Gastroesophageal sphincter (tissue), 4 donors: Measurements from ENCODE around the gene POU2F1. TPM values are rescaled to one million over a fixed set of nuclear protein-coding genes. Genes with fewer than 3 reads are reported as not detected.

Source experiments
- ATAC-seq: fragments of 150-250 bp; one replicate; pipeline ENCODE4 v1.9.1; 2016; ENCODE audit warnings: mild to moderate bottlenecking, moderate library complexity
- H3K27ac ChIP-seq, 4 donors: fragments of 200-600 bp; sonication (generic) in 3 of 4; 1 replicate in 3 of 4; 2 replicates in 1 of 4; pipeline ENCODE4 v1.5.1; 2016 to 2019
- H3K27me3 ChIP-seq: fragments of 200-600 bp; sonication (generic); one replicate; pipeline ENCODE4 v1.5.1; 2019
- H3K36me3 ChIP-seq, 2 donors: fragments of 200-600 bp; sonication (generic); one replicate each; pipeline ENCODE4 v1.5.1; 2019; ENCODE audit warnings: control low read depth in 1 of 2
- H3K4me1 ChIP-seq, 3 donors: fragments of 200-600 bp; sonication (generic); 1 replicate in 2 of 3; 2 replicates in 1 of 3; pipeline ENCODE4 v1.5.1; 2016 to 2019; ENCODE audit warnings: control low read depth in 2 of 3
- H3K4me3 ChIP-seq, 2 donors: fragments of 200-600 bp; sonication (generic); one replicate each; pipeline ENCODE4 v1.5.1; 2019; ENCODE audit warnings: mild to moderate bottlenecking in 1 of 2, moderate library complexity in 1 of 2
- H3K9me3 ChIP-seq, 3 donors: fragments of 200-600 bp; sonication (generic); one replicate each; pipeline ENCODE4 v1.5.1; 2017 to 2019; ENCODE audit warnings: control low read depth in 2 of 3
- CTCF ChIP-seq, 4 experiments: fragments of 200-600 bp in 2 of 4; fragments of 450-650 bp in 2 of 4; sonication (generic) in 1 of 4; IDR thresholded peaks; one replicate each; pipeline ENCODE4 v1.5.1; 2017 to 2019; ENCODE audit warnings: antibody characterized with exemption in 4 of 4, mild to moderate bottlenecking in 2 of 4, moderate library complexity in 2 of 4
- EP300 ChIP-seq: sonication (generic); formaldehyde crosslinking; IDR thresholded peaks from one replicate; pipeline ENCODE4 v1.6.1; 2017; ENCODE audit warnings: antibody characterized with exemption, mild to moderate bottlenecking
- POLR2A ChIP-seq, 2 donors: fragments of 450-650 bp; IDR thresholded peaks; one replicate each; pipeline ENCODE4 v1.6.1; 2017; ENCODE audit warnings: antibody characterized with exemption in 2 of 2, mild to moderate bottlenecking in 2 of 2, moderate library complexity in 1 of 2
- POLR2AphosphoS5 ChIP-seq: sonication (generic); formaldehyde crosslinking; IDR thresholded peaks from one replicate; pipeline ENCODE4 v1.6.1; 2017; ENCODE audit warnings: antibody characterized with exemption
- WGBS, 2 donors: methylation state at CpG; one replicate each; pipeline ENCODE4 v1.1.5; 2018; ENCODE audit warnings: low coverage in 1 of 2; 5-methylcytosine and 5-hydroxymethylcytosine counted together
- total RNA-seq, 4 donors: library from RNA; depleted of rRNA; stranded (reverse); fragments of >200 nt; gene quantifications; one replicate each; pipeline ENCODE4 v1.1.0, GENCODE V29; 2016

The POU2F1 gene
- total RNA-seq, 4 donors from 2014 or later: 8.0 to 15.7 (median 10.2) TPM

DNA sequence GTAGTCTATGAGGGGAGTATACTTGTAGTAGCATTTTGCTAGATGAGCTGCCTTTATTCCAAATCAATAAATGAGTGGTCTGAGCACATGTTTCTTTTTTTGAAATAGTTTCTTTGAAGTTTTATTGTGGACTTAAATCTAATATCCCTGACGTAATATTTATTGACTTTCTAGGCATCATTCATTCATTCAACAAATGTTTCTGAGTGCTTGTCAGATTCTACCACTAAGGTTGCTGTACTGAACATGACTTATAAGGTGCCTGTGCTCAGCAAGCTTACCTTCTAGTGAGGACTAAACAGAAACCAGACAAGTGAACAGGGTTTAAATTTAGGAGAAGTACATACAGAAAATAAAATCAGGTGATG lies 68.4 kb downstream of the POU2F1 start:
- Histone ChIP-seq H3K4me1 (peaks cover 0 to 46% (median 3%) of the 10 kb centered on the region in 3 donors), H3K27me3 (no peaks in the 10 kb centered on the region), H3K36me3 (no peaks in the 10 kb centered on the region), H3K27ac (no peak overlapping the region), H3K9me3 (no peaks in the 10 kb centered on the region), H3K4me3 (no peak overlapping the region)
- ATAC-seq: no peak
- WGBS, 2 donors: 80 to 100% methylated on average over 1 of the region's 1 CpG
- TF ChIP-seq POLR2AphosphoS5 (no peak), EP300 (no peak), POLR2A (IDR thresholded peaks at IDR 0.05) (no peak), CTCF (IDR thresholded peaks at IDR 0.05) (no peak)

- 89 to 93% methylated on average over 3 of the region's 5 CpGs for WGBS, 2 donors
- Histone ChIP-seq H3K27me3 (no peaks in the 10 kb centered on the region), H3K4me3 (no peak overlapping the region), H3K27ac (no peak overlapping the region), H3K36me3 (no peaks in the 10 kb centered on the region), H3K4me1 (peaks cover 0 to 46% (median 3%) of the 10 kb centered on the region in 3 donors), H3K9me3 (no peaks in the 10 kb centered on the region)
- ATAC-seq: no peak
- TF ChIP-seq POLR2A (IDR thresholded peaks at IDR 0.05): no peak
- TF ChIP-seq EP300: no peak
- no peak for TF ChIP-seq POLR2AphosphoS5
- no peak for TF ChIP-seq CTCF (IDR thresholded peaks at IDR 0.05)
These were observed 69.3 kb downstream of the POU2F1 start for GRCh38 chr1:167289966-167290365.

- peaks cover 3 to 45% (median 3%) of the 10 kb centered on the region in 3 donors for H3K4me1 ChIP-seq
- H3K27me3 ChIP-seq: no peaks in the 10 kb centered on the region
- ATAC-seq: no peak
- H3K36me3 ChIP-seq: no peaks in the 10 kb centered on the region
- WGBS, 2 donors: 62 to 63% methylated on average over 3 of the region's 3 CpGs
- H3K9me3 ChIP-seq: no peaks in the 10 kb centered on the region
- no peak overlapping the region for H3K4me3 ChIP-seq
- no peak for TF ChIP-seq POLR2A (IDR thresholded peaks at IDR 0.05)
- H3K27ac ChIP-seq: no peak overlapping the region
These were observed 71.0 kb downstream of the POU2F1 start for GRCh38 chr1:167291539-167292185.

GRCh38 chr1:167292216-167292615 lies 71.5 kb downstream of the POU2F1 start:
- H3K4me1 ChIP-seq: peaks cover 1 to 45% (median 3%) of the 10 kb centered on the region in 3 donors
- no peak overlapping the region for H3K4me3 ChIP-seq
- no peak for TF ChIP-seq POLR2A (IDR thresholded peaks at IDR 0.05)
- no peak for TF ChIP-seq POLR2AphosphoS5
- no peak for TF ChIP-seq EP300
- TF ChIP-seq CTCF (IDR thresholded peaks at IDR 0.05): no peak
- no peaks in the 10 kb centered on the region for H3K27me3 ChIP-seq
- no peaks in the 10 kb centered on the region for H3K36me3 ChIP-seq
- ATAC-seq: no peak
- H3K27ac ChIP-seq: no peak overlapping the region
- no peaks in the 10 kb centered on the region for H3K9me3 ChIP-seq

DNA sequence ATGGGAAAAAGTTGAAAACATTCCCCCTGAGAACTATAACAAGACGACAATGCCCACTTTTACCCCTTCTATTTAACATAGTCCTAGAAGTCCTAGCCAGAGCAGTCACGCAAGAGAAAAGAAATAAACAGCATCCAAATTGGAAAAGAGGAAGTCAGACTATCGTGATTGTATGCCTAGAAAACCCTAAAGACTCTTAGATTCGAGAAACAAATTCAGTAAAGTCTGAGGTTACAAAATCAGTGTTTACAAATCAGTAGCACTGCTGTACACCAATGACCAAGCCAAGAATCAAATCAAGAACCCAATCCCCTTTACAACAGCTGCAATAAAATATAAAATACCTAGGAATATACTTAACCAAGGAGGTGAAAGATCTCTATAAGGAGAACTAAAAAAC lies 72.4 kb downstream of the POU2F1 start:
- no peaks in the 10 kb centered on the region for H3K9me3 ChIP-seq
- ATAC-seq: no peak
- no peak overlapping the region for H3K27ac ChIP-seq
- 86 to 95% methylated on average over 4 of the region's 4 CpGs for WGBS, 2 donors
- H3K36me3 ChIP-seq: no peaks in the 10 kb centered on the region
- H3K4me3 ChIP-seq: no peak overlapping the region
- peaks cover 0 to 43% (median 3%) of the 10 kb centered on the region in 3 donors for H3K4me1 ChIP-seq
- no peaks in the 10 kb centered on the region for H3K27me3 ChIP-seq
- TF ChIP-seq POLR2A (IDR thresholded peaks at IDR 0.05) (no peak), POLR2AphosphoS5 (no peak), CTCF (IDR thresholded peaks at IDR 0.05) (no peak), EP300 (no peak)
